KBM-7 (cell line): Measurements from ENCODE around the gene TMPRSS6.
A peak's percentile ranks its signal among the peaks of the same experiment; 100 is the strongest.

Experiments used
- DNase-seq: peaks from one replicate; pipeline ENCODE4 v3.0.0-alpha.2; 2015
- in situ Hi-C: fragments of 300-500 bp; cut with MboI; formaldehyde crosslinking; loops from 2 replicates; pipeline ENCODE4 v1.14.3; 2020; ENCODE audit warnings: low sequenced_read_pairs, low pct_unique_long_range_greater_than_20kb, mixed read lengths

The TMPRSS6 gene

GRCh38 chr22:37043828-37044538 lies 65.5 kb downstream of the TMPRSS6 start:
- in situ Hi-C loops, result no loop called here
- peak; percentile 68 for DNase-seq

- DNase-seq, result no peak
- in situ Hi-C loops, result no loop called here
Observed at GRCh38 chr22:37043209-37043827, 66.2 kb downstream of the TMPRSS6 start.

DNA sequence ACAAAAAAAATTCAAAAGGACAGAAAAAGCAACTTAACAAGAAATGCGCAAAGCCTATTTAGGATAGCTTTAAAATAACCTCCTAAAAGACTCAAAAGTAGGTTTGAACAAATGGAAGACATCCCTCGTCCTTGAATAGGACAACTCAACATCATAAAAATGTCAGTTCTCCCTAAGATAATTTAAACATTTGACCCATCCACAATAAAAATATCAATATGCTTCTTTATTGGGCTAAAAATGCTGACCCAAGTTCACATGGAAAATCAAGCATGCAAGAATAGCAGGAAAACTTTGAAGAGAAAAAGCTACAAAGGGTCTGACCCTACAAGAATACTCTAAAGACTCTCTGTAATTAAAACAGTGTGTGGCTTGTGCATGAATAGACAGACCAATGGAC lies 70.0 kb downstream of the TMPRSS6 start:
- in situ Hi-C loops, result no loop called here
- DNase-seq, result no peak

DNA sequence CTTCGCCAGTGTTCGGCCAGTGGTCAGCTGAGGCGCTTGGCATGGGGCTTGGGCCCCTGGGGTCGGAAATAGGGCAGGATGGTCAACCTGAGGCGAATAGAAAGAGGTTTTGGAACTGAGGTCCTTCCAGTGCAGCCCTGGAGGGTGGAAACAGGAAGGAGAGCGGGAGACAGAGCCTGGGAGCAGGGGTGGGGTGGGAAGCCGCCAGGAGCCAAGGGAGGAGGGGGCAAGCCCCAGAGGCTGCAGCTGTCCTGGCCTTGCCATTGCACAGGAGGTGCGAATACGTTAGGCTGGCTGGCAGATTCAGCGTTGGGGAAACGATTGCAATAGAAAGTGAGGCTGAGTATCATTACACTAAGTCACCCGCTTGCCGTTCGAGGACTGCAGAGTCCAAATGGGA lies 71.8 kb downstream of the TMPRSS6 start:
- DNase-seq, result no peak
- in situ Hi-C loops, result no loop called here

- no peak for DNase-seq
- in situ Hi-C loops, result no loop called here
Observed at GRCh38 chr22:37036655-37037377, 72.7 kb downstream of the TMPRSS6 start.

DNA sequence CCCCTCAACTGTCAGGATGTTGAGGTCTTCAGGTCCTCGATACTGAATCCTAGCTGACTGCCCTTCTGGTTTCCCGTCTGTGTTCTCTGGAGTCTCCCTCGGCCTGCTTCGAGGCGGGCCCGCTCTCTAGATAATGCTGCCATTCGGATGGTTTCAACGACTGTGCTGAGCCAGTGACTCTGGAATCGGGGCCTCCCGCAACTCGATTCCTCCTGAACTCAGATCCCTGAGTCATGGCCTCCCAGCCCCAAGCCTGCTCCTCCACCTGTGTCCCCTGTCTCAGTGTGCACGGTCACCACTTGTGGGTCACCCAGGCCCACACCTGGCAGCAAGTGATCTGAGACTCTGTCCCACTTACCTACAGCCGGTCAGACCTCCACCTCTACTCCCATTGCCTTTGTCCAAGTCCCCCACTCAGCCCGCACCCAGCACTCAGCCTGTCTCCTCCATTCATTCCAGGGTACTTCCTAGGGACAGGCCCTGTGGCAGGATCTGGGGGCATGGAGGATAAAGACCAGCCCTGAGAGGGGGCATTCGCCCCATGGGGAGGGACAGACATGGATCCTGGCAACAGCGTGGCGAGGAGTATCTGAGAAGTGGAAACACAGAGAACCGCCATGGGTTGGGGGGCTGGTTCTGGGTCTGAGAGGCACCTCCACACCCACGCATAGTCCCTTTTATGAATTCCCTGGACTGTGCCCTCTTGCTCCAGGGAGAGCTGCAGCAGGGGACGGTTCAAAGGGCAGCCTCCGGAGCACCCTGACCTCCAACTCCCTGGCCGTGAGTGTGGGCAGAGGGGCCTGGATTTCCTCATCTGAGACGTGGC lies 75.7 kb downstream of the TMPRSS6 start:
- no peak for DNase-seq
- in situ Hi-C loops, result no loop called here

- in situ Hi-C loops, result no loop called here
- no peak for DNase-seq
Observed at GRCh38 chr22:37032535-37033460, 76.7 kb downstream of the TMPRSS6 start.

DNA sequence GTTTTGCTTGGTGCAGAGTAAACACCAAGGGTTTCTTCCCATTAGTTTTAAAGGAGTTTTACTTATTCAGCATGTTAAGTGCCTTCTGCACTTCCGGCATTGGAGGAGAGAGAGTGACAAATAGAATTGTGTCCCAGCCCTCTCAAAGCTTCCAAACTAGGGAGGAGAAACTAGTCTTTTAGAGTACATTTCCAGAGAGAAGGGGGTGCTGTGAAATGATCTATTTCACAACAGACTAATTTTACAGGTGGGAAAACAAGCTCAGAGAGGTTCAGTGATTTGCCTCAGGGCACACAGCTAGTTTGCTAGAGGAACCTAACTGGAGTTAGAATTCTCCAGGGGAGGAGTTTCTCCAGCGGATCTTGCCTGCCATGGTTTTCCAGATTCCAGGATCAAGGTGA lies 77.4 kb downstream of the TMPRSS6 start:
- in situ Hi-C loops, result no loop called here
- DNase-seq, result no peak

DNA sequence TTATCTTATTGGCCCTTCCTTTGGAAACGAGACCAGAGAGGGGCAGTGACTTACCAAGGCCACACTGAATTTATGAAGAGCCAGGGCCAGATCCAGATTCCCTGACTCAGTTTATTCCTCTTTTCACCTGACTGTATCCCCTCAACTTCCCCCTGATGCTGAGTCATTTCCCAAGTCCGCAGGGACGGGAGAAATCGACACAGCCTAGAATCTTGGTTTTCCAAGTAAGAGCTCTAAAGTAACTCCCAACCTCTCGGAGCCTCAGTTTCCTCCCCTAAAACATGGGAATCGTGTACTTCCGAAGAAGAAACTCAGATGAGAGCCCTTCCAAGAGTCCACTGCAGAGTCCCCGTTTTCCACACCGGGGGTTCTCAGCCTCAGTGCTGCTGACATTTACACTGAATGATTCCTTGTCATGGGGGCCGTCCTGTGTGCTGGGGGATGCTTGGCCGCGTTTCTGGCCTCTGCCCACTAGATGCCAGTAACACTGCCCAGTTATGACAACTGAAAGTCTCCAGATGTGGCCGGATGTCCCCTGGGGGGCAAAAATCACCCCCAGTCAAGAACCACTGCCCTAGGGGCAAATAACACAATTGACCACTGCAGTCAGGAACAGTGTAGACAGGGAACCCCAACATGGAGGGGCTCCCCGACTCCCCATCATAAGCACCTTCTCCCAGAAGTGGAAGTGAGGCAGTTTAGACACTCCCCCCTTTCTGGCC lies 78.8 kb downstream of the TMPRSS6 start:
- DNase-seq, result no peak
- in situ Hi-C loops, result no loop called here

- in situ Hi-C loops, result no loop called here
- DNase-seq, result no peak
Observed at GRCh38 chr22:37028692-37029674, 80.5 kb downstream of the TMPRSS6 start.

- no peak for DNase-seq
- in situ Hi-C loops, result no loop called here
Observed at GRCh38 chr22:37027556-37027955, 82.0 kb downstream of the TMPRSS6 start.

DNA sequence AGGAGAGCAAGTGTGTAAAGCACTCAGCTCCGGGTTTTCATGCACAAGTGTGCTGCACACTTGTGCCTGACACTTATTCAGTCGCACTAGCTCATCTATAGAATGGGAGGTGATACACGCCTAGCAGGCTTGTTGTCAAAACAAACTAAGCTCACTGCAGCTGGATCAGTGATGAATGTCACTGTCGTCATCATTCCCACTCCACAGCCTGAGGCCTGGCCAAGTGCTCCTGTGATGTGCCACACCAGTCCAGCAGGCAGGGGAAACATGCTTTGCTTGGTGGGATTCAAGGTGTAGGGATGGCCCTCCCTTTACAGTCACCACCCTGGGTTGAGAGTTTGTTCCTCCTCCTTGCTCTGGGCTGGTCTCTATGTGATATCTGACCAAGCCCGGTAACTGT lies 83.2 kb downstream of the TMPRSS6 start:
- in situ Hi-C loops, result no loop called here
- DNase-seq, result no peak

- in situ Hi-C loops, result no loop called here
- no peak for DNase-seq
Observed at GRCh38 chr22:37025500-37026070, 83.9 kb downstream of the TMPRSS6 start.

DNA sequence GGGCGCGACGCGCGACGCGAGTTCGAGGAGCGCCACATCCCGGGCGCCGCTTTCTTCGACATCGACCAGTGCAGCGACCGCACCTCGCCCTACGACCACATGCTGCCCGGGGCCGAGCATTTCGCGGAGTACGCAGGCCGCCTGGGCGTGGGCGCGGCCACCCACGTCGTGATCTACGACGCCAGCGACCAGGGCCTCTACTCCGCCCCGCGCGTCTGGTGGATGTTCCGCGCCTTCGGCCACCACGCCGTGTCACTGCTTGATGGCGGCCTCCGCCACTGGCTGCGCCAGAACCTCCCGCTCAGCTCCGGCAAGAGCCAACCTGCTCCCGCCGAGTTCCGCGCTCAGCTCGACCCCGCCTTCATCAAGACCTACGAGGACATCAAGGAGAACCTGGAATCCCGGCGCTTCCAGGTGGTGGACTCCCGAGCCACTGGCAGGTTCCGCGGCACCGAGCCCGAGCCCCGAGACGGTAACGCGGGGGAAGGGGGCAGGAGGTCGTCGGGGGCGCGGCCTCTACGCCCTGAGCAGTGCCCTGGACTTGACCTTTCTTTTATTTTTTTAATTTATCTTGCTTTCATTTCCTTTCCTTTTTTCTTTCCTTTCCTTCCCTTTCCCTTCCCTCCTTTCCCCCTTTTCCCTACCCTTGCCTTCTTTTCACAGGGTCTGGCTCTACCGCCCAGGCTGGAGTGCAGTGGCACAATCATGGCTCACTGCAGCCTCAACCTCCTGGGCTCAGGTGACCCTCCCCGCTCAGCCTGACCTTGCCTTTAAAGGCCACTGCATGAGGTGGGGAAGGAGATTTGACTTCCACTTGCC lies 85.0 kb downstream of the TMPRSS6 start:
- in situ Hi-C loops, result no loop called here
- no peak for DNase-seq

- no peak for DNase-seq
- in situ Hi-C loops, result no loop called here
Observed at GRCh38 chr22:37023743-37024338, 85.7 kb downstream of the TMPRSS6 start.
